ENCODE data around the gene HRAS. TPM values are rescaled to one million over a fixed set of nuclear protein-coding genes. Genes with fewer than 3 reads are reported as not detected.

The HRAS gene
- total and polyA plus RNA-seq, 2 of the 8 experiments (the other 6 are each of a cell fraction or from before 2014, with no cell fraction given): 44.3 to 54.7 TPM

DNA sequence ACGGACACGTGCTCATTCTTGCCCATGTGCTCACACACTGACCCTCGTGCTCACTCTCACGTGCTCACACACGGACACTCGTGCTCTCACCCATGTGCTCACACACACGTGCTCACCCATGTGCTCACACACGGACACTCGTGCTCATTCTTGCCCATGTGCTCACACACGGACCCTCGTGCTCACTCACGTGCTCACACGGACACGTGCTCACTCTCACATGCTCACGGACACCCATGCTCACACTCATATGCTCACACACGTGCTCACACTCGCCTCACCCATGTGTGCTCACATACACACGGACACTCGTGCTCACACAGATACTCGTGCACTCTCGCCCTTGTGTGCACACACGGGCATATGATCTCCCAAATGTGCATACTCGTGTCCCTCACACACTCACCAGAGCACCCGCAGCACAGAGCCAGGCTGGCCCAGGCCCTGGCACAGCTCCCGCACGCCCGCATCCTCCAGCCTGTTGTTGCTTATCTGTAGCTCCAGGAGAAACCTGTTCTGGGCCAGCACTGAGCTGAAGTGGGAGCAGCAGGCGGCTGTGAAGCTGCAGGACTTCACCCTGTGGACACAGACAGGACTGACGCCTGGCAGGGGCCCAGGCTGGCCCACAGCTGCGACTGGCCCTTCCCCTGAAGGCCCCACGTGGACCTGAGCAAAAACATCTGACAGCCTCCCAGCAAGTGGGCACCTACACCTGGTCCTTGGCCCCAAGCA lies 37.6 kb downstream of the HRAS start (continued):
- TF ChIP-seq RFX5 (IDR thresholded peaks at IDR 0.05; ENCODE audit: borderline replicate concordance, low read depth, low read length) (no peak), TBP (IDR thresholded peaks at IDR 0.05; ENCODE audit: low read depth, low read length) (no peak), JUN (IDR thresholded peaks at IDR 0.05; ENCODE audit: low read depth, low read length) (no peak)
- TF ChIP-seq, protein P1, sequence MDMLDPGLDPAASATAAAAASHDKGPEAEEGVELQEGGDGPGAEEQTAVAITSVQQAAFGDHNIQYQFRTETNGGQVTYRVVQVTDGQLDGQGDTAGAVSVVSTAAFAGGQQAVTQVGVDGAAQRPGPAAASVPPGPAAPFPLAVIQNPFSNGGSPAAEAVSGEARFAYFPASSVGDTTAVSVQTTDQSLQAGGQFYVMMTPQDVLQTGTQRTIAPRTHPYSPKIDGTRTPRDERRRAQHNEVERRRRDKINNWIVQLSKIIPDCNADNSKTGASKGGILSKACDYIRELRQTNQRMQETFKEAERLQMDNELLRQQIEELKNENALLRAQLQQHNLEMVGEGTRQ (IDR thresholded peaks at IDR 0.05; ENCODE audit: low read length): no peak
- TF ChIP-seq, protein P2, sequence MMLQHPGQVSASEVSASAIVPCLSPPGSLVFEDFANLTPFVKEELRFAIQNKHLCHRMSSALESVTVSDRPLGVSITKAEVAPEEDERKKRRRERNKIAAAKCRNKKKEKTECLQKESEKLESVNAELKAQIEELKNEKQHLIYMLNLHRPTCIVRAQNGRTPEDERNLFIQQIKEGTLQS (IDR thresholded peaks at IDR 0.05; ENCODE audit: insufficient read depth, low read depth, low read length): no peak

All from H1 (cell line).